Effector memory CD4-positive, alpha-beta T cell (primary cell): ENCODE results near the gene PRKG1.
"Not testable (repeated sequence)": the region's sequence is repeated elsewhere in the genome, so short reads cannot be mapped to it uniquely, and the experiment has no call there.

Experiments used
- DNase-seq, 3 donors: peaks; one replicate each; pipeline ENCODE4 v3.0.0-alpha.2; 2020
- H3K27ac ChIP-seq: 2 replicates; pipeline ENCODE4 v1.7.0; 2013; ENCODE audit warnings: mild to moderate bottlenecking, low read length, moderate library complexity; ENCODE audit not compliant: insufficient read depth, poor library complexity, severe bottlenecking
- H3K27me3 ChIP-seq: replicated peaks from 2 replicates; pipeline ENCODE4 v1.7.0; 2013; ENCODE audit warnings: mild to moderate bottlenecking, low read length; ENCODE audit not compliant: insufficient read depth, control insufficient read depth, poor library complexity, severe bottlenecking
- H3K36me3 ChIP-seq: 2 replicates; pipeline ENCODE4 v1.7.0; 2013; ENCODE audit warnings: mild to moderate bottlenecking, low read length, moderate library complexity; ENCODE audit not compliant: control insufficient read depth, insufficient read depth
- H3K4me1 ChIP-seq: 2 replicates; pipeline ENCODE4 v1.7.0; 2013; ENCODE audit warnings: low read length, mild to moderate bottlenecking; ENCODE audit not compliant: control insufficient read depth, insufficient read depth, poor library complexity, severe bottlenecking
- H3K4me3 ChIP-seq: 2 replicates; pipeline ENCODE4 v1.7.0; 2013; ENCODE audit warnings: low read length, low read depth, mild to moderate bottlenecking; ENCODE audit not compliant: insufficient read depth, poor library complexity, severe bottlenecking
- H3K9me3 ChIP-seq: 2 replicates; pipeline ENCODE4 v1.7.0; 2013; ENCODE audit warnings: mild to moderate bottlenecking, low read length, moderate library complexity; ENCODE audit not compliant: control insufficient read depth

PRKG1 gene

DNA sequence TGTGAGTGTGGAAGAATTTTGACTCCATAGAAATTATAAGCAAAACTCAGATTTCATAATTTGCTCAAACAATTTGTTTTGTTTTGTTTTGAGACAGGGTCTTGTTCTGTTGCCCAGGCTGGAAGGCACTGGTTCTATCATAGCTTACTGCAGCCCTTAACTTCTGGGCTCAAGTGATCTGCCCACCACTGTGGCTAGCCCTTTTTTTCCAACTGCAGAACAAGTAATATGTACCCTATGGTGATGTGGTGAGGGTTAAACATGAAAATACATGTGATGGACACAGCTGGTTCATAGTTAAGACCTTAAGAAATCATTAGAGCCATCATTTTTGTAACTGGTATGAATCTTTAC, 594.0 kb downstream of the PRKG1 start:
- H3K27ac ChIP-seq, result no peak overlapping the region

DNA sequence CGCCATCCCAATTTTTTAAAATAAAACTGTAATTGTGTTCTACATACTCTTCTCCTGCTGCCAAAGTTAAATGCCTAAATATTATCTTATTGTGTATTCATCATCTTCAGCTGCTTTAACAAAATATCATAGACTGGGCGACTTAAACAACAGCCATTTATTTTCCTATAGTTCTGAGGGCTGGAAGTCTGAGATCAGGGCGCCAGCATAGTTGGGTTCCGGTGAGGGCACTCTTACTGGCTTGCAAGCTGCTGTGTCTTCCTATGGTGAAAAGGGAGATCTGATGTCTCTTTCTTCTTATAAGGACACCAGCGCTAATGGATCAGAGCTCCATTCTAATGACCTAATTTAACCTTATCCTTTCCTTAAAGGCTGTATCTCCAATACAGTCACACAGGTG, 594.8 kb downstream of the PRKG1 start:
- no peaks in the 10 kb centered on the region for H3K27me3 ChIP-seq
- no peaks in the 10 kb centered on the region for H3K4me1 ChIP-seq
- no peaks in the 10 kb centered on the region for H3K9me3 ChIP-seq
- no peaks in the 10 kb centered on the region for H3K36me3 ChIP-seq
- H3K4me3 ChIP-seq, result no peak overlapping the region
- DNase-seq, result no peak
- H3K27ac ChIP-seq, result no peak overlapping the region

More for the DNA sequence above, 594.0 kb downstream of the PRKG1 start:
- Histone ChIP-seq H3K36me3 (no peaks in the 10 kb centered on the region), H3K4me1 (no peaks in the 10 kb centered on the region), H3K4me3 (no peak overlapping the region), H3K9me3 (no peaks in the 10 kb centered on the region), H3K27me3 (no peaks in the 10 kb centered on the region)
- no peak for DNase-seq

DNA sequence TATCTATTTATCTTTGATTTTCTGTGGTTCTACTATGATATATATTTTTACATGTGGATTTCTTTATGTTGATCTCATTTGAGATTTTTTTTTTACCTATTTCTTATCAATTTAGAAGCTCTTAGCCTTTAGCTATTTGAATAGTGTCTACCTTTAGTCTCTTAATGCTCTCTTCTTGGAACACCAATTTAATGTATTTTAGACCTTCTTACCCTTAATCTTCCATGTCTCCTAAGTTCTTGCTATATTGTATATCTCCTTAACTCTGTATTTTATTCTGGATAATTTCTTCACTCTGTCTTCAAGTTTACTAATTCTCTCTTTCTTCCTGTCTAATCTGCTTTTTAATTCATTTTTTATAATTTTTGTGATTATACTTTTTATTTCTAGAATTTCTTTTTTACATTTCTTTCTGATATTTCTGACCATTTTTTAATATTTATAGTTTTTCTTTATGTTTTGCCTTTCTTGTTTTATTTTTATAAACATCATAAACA, 597.8 kb downstream of the PRKG1 start:
- H3K27ac ChIP-seq, result no peak overlapping the region
- H3K4me3 ChIP-seq, result no peak overlapping the region
- no peak for DNase-seq
- H3K4me1 ChIP-seq, result no peaks in the 10 kb centered on the region
- no peaks in the 10 kb centered on the region for H3K9me3 ChIP-seq
- no peaks in the 10 kb centered on the region for H3K27me3 ChIP-seq
- H3K36me3 ChIP-seq, result no peaks in the 10 kb centered on the region

DNA sequence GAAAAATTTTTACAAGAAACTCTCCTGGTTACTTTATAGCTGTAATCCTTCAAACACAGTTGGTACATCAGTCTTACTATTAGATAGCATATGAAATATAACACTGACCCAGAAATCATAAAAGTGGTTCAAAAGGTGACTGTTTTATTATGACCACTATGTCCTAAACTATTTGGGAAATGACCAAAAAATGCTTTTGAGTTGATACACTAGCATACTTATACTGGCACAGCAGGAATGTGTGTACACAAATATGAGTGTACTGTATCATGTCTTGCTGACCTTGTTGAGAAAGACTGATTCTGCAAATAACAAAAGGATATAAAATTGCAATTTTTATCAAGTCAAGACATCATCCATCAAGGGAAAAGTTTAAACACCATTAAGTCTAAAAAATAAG, 600.8 kb downstream of the PRKG1 start:
- no peak for DNase-seq
- H3K9me3 ChIP-seq, result no peaks in the 10 kb centered on the region
- H3K27ac ChIP-seq, result no peak overlapping the region
- H3K4me1 ChIP-seq, result no peaks in the 10 kb centered on the region
- H3K36me3 ChIP-seq, result no peaks in the 10 kb centered on the region
- H3K27me3 ChIP-seq, result no peaks in the 10 kb centered on the region
- H3K4me3 ChIP-seq, result no peak overlapping the region

DNA sequence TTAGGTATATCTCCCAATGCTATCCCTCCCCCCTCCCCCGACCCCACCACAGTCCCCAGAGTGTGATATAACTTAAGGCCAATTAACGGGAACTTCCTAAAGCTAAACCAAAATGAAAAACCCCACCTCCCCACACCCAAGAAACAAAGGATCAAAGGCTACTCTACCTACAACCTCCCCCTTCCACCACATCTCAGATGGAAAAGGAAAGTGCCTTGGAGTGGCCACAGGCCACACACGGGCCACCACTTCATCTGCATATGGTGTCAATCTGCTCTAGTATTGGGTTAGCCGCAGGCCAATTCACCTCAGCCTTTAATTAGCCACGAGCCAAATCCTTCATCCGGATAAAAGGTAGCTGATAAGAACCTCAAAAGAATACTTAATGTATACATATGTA, 605.6 kb downstream of the PRKG1 start:
- H3K27ac ChIP-seq, result no peak overlapping the region
- no peaks in the 10 kb centered on the region for H3K9me3 ChIP-seq
- H3K36me3 ChIP-seq, result no peaks in the 10 kb centered on the region
- H3K27me3 ChIP-seq, result no peaks in the 10 kb centered on the region
- DNase-seq, result no peak
- H3K4me1 ChIP-seq, result no peaks in the 10 kb centered on the region
- no peak overlapping the region for H3K4me3 ChIP-seq

DNA sequence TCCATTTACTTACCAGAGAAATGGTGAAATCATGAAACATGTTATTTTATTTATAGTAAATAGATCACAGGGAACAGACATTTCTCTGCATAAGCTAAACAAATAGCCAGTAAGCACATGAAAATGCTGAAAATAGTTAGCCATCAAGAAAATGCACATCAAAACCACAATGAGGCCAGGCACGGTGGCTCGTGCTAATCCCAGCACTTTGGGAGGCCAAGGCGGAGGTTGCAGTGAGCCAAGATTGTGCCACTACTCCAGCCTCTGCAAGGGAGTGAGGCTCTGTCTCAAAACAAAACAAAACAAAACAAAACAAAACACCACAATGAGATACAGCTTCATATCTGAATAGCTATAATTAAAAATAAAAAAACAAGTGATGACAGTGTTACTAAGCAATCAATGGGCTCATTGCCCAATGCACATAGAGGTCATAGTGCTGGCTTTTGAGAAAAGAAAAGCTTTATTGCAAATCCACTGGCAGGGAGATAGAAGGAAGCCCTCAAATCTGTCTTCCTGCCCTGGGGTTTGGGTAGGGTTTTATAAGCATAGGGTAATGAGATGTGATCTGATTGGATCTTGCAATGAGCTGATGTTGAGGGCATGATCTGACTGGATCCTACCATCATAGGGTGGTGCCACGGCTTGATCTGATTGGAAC, 608.9 kb downstream of the PRKG1 start:
- Histone ChIP-seq H3K4me3 (no peak overlapping the region), H3K36me3 (no peaks in the 10 kb centered on the region), H3K9me3 (no peaks in the 10 kb centered on the region), H3K27ac (no peak overlapping the region), H3K27me3 (no peaks in the 10 kb centered on the region), H3K4me1 (no peaks in the 10 kb centered on the region)
- no peak for DNase-seq

DNA sequence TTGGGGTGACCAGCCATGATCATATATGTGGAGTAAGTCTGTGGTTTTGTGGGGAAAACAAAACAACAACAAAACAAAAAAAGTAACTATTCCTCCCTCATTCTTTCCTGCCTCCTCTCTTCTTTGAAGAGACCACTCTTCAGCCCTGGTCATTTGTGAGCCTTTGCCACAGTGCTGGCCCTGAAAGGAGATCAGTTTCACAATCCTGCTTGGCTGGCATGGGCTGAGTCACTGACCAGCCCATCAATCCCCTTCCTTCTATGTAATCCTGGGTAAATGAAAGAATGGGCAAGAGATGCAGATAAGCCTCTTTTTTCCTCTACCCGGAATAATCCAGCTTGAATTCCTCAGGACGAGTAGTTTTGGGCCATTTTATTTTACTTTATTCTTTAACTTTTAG, 611.5 kb downstream of the PRKG1 start:
- Histone ChIP-seq H3K4me1 (no peaks in the 10 kb centered on the region), H3K27ac (no peak overlapping the region), H3K36me3 (no peaks in the 10 kb centered on the region), H3K27me3 (no peaks in the 10 kb centered on the region), H3K4me3 (no peak overlapping the region), H3K9me3 (no peaks in the 10 kb centered on the region)
- no peak for DNase-seq

DNA sequence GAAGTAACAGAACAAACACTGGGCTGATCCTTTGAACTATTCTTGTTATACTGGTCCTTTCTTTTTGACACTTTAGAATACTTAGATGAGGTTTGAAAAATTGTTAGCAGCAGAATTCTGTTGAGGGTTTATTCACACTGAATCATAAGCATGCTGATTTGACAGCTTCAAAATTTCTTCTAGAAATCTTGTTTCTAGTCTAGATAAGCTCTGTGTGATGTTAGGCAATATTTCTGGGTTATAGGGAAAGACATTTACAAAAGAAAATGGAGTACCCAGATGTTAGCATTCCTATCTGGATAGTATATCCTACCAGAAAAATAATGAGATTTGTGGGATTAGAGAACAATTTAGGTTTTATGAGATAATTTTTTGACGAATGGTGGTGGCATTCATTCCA, 613.0 kb downstream of the PRKG1 start:
- no peak overlapping the region for H3K27ac ChIP-seq
- H3K4me3 ChIP-seq, result no peak overlapping the region

DNA sequence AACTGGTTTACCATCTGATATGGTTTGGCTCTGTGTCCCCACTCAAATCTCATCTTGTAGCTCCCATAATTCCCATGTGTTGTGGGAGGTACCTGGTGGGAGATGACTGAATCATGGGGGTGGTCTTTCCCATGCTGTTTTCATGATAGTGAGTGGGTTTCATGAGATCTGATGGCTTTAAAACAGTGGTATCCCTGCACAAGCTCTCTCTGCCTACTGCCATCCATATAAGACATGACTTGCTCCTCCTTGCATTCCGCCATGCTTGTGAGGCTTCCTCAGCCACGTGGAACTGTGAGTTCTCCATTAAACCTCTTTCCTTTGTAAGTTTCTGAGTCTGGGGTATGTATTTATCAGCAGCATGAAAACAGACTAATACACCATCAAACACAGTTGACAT, 614.5 kb downstream of the PRKG1 start:
- DNase-seq, H3K27me3 ChIP-seq, H3K36me3 ChIP-seq, H3K9me3 ChIP-seq, H3K4me3 ChIP-seq, H3K27ac ChIP-seq, H3K4me1 ChIP-seq: not testable (repeated sequence)

More for the DNA sequence above, 613.0 kb downstream of the PRKG1 start:
- Histone ChIP-seq H3K36me3 (no peaks in the 10 kb centered on the region), H3K9me3 (no peaks in the 10 kb centered on the region), H3K4me1 (no peaks in the 10 kb centered on the region), H3K27me3 (no peaks in the 10 kb centered on the region)
- no peak for DNase-seq

DNA sequence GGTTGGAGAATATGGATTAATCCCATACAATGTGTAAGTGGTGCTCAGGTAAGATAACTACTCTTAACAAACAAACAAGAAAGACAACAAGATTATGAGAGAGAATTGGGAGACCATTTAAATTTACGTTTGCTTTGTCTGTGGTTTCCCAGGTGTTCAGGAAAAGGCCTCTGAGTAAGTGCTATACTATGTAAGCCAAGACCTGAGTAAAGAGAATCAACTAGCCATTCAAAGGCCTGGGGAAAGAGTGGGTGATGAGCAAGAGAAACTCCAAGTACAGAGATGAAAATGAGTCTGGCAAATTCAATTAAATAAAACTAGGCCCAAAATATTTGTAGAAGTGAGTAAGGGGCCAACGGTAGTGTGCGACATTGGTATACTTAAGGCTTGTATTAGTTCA, 615.2 kb downstream of the PRKG1 start:
- Histone ChIP-seq H3K27me3 (no peaks in the 10 kb centered on the region), H3K36me3 (no peaks in the 10 kb centered on the region), H3K4me1 (no peaks in the 10 kb centered on the region), H3K4me3 (no peak overlapping the region), H3K27ac (no peak overlapping the region), H3K9me3 (no peaks in the 10 kb centered on the region)
- no peak for DNase-seq
